Measurements from ENCODE around the gene TNNT1. TPM values are rescaled to one million over a fixed set of nuclear protein-coding genes. Genes with fewer than 3 reads are reported as not detected.
"Not testable (repeated sequence)": the region's sequence is repeated elsewhere in the genome, so short reads cannot be mapped to it uniquely, and the experiment has no call there.

TNNT1 gene
- total RNA-seq = 1.9 and 5.9 TPM in 2 replicates

DNA sequence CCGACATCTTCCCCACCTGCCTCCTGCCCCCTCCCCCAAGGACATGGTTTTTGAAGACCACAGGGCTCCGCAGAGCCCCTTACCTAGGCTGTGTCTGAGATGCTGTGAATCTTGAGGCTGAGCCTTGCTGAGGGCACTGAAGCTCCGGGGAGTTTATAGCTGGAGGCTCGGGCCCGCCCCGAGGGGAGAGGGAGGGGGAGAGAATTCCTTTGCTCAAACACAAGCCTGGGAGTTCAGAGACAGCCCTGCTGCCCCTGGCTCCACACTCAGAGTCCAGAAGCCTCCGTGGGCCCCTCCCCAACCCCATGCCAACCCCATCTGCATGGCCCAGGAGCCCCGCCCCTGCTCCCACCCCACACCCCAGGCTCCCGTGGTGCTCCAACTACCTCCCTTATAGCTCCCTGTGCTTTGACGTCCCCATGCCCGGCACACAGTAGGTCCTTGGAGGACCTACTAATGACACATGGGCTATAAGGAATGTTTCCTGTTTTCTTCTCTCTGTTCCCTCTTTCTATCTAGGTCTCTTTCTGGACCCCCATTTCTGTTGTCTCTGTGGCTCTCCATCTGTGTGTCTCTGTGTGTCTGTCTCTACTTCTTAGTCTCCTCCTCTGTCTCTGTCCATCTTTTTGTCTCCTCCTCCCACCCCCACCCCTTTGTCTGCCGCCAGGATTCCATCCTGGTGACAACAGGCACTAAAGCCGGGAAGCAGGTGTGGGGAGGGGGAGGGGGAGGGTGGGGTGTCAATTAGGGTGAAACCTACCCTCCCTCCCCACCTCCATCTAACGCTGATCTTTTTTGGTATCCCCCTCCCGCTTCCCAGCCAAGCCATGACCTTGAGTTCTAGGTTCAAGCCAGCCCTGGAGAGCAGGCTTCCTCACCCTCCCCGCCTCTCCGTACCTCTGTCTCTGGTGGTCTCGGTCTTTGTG, at the start of gene TNNT1:
TSS of gene TNNT1 (minus strand) at position 129 of the 926 bp plus-strand sequence. CDS start 2,049 bp downstream, outside the sequence.
- DNase-seq (ENCODE audit: low read depth) = no peak

DNA sequence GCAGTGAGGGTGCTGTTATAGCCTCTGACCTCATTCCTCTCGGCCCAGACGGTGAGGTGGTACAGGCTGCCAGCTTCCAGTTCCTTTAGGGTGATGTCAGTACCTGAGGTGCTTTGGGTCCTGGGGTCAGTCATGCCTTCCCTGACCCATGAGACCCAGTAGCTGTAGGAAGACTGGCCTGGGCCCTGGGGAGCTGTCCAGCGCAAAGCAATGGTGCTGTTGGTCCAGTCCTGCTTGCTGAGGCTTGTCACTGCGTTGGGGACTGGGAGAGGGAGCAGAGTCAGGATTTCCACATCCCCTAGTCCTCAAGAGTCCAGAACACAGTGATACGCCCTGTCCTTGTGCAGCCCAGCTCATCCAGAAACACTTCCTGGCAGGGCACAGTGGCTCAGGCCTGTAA, 49.6 kb upstream of the TNNT1 start:
- no peak for DNase-seq (ENCODE audit: low read depth)

DNA sequence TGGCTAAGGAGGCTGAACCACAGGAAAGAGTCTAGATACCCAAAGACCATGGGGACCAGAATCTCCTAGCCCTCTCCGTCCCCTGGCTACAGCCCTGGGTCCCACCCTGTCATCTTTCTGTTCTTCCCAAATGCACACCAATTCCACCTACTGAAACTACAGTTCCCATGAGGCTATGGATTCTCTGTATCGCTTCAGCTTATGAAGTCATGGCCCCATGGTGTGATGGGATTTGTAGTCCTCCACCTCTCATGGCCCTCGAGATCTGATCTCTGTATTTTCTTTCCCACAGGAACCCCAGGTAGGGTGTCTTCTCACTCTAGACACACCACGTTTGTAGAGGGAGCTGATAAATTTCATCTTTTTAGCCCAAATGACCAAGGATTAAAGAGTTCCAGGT, 48.5 kb upstream of the TNNT1 start:
- DNase-seq (ENCODE audit: low read depth) = no peak

- no peak for DNase-seq (ENCODE audit: low read depth)
Observed at GRCh38 chr19:55196803-55197202, 47.8 kb upstream of the TNNT1 start.

GRCh38 chr19:55193481-55193880, 44.5 kb upstream of the TNNT1 start:
- no peak for DNase-seq (ENCODE audit: low read depth)

GRCh38 chr19:55189403-55189835, 40.4 kb upstream of the TNNT1 start:
- DNase-seq (ENCODE audit: low read depth) = peak; percentile 74

GRCh38 chr19:55188625-55189024, 39.6 kb upstream of the TNNT1 start:
- DNase-seq (ENCODE audit: low read depth) = peak; percentile 17

DNA sequence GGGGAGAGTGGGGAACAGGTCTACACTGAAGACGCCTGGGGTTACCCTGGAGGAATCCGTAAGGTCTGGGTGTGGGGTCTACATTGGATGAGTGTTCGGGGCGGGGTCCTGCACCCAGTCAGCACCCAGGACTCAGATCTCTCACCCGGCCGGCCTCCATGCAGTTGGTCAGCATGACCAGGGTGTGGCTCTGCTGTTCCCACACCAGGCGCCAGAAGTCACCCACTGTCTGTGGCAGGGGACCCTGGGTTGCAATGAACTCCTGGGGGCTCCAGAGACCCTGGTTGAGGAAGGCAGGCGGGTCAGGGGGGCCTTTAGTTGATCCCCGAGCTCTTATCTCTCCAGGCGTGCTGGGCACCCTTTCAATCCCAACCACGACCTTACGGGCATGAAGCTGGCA, 37.1 kb upstream of the TNNT1 start:
- DNase-seq (ENCODE audit: low read depth) = no peak

GRCh38 chr19:55181740-55182139, 32.7 kb upstream of the TNNT1 start:
- no peak for DNase-seq (ENCODE audit: low read depth)

GRCh38 chr19:55179606-55180484, 30.8 kb upstream of the TNNT1 start, which contains the start of gene SYT5:
Gene SYT5, minus strand, starts transcription at chr19:55180289. Its CDS starts 1,248 bp downstream, at chr19:55179041.
- DNase-seq (ENCODE audit: low read depth) = no peak

DNA sequence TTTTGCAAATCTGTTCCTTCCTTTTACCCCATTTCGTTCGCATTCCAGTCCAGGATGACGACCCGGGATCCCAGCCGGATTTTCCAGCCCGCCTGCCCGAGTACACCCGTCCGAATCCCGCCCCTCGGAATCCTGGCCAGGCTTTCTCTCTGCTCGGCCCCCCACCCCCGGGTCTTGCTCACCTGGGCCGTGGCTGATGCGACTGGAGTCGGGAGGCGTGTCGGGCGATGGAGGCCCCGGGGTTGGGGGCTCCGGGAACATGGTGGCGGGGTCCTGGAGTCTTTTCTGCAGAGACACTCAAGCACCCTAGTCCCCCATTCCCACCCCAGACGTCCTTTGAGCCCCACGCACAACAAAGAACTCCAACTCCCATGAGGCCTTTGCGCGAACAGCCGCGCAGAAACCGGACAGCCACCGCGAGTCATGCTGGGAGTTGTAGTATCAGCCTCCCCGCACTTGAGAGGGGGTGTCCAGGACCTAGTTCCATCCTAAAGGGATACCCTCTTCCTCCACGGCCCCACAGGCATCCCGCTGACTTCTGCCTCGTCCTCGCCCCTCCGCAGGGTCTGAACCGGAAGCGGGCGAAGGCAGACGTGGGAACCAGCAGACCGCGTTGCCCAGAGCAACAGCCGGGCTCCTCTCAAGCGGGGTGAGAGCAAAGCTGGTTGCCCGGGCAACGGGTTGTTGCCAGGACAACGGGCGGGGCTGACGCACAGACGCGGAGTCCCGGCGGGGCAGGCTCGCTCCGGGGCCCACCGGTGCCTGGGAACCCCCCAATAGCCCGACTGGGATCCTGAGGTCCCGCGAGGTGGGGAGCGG, 30.0 kb upstream of the TNNT1 start:
- DNase-seq (ENCODE audit: low read depth) = peak; percentile 59

DNA sequence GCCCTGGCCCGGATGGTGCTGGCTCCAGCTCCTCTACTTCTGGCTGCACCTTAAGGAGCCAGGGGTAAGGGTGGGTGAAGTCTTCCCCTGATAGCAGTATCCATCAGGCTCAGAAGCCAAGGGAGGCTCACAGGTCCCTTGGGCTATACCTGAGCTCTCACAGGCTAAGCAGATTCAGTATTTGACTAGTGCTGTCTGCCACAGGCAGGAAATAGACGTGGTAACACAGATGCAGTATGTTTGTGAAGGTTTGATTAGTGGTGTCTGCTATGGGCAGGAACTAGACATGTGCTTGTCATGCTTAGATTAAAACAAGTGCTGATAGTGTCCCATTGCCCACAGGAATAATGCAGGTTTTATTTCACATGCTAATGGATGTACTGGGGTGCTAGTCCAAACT, 27.1 kb upstream of the TNNT1 start:
- no peak for DNase-seq (ENCODE audit: low read depth)

DNA sequence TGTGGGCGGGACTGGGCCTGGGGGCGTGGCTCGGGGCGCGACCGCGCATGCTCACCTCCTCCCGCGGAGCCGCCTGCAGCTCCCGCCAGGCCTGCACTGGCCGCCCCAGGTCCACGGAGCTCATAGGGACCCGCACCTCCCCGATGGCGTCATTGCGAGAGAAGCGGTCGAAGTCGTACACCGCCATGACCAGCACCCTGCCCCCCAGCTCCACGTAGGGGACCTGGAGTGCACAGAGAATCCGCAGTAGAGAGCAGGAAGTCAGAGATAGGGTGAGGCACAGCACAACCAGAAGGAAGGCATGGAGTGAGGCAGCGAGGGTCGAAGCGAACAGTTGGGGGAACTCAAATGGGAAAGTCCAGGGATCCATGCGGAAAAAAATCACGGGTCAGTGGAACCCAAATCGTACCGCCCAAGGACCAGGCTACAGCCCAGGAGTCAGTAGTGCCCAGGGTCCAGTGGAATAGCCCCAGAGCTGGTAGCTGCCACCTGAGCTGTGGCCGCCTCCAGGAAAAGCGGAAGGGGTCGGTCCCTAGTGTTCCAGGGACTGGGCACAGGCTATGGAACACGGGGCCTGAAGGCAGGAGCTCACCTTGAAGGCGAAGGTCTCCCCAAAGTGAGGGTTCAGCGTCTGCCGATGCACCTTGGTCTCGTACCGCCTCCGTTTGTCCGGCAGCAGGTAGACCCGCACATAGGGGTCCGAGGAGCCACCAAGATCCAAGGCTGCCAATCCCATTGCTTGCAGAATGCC, 26.3 kb upstream of the TNNT1 start:
- DNase-seq (ENCODE audit: low read depth) = no peak

- no peak for DNase-seq (ENCODE audit: low read depth)
Observed at GRCh38 chr19:55174425-55175116, 25.6 kb upstream of the TNNT1 start.

- DNase-seq (ENCODE audit: low read depth) = peak; percentile 16
Observed at GRCh38 chr19:55173714-55174409, 24.9 kb upstream of the TNNT1 start.

DNA sequence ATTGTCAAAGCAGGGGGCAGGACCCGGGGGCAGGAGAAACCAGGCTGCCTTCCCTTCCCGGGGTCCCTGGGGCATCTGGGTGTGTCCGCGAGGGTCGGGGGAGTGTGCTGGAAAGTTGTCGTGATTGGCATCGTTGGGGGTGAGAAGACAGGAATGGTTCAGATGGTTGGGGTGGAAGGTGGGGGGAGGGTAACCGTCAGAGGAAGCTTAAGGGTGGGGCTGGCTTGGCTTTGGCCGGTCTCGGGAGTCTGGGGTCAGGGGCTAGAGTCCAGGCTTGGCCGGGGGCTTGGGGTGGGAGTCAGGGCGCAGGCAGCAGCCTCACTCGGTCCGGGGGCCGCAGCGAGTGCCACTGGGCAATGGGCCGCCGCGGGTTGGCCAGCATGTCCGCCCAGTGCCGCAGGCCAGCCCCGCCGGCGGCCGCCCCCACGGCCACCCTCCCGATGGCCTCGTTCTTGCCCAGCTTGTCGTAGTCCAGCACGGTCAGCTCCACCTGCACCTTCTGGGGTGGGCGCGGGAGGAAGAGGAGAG, 24.2 kb upstream of the TNNT1 start:
- no peak for DNase-seq (ENCODE audit: low read depth)

DNA sequence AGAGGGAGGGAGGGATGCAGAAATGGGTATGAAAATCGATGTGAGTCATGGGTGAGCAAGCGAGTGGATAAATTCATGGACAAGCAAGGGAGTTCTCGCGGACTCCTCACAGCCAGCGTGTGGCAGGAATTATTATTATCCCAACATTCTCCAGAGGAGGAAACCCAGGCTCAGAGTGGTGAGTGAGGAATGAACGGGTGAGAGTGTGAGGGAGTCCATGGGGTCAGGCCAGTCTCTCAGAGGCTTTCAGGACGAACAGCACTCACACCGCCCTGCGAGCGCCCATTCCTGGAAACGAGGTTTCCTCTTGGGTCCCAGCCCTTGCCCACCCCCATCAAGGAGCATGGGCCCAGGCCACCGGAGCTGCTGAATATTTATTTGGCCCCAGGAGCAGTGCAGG, 23.7 kb upstream of the TNNT1 start:
- DNase-seq (ENCODE audit: low read depth) = peak; percentile 29

DNA sequence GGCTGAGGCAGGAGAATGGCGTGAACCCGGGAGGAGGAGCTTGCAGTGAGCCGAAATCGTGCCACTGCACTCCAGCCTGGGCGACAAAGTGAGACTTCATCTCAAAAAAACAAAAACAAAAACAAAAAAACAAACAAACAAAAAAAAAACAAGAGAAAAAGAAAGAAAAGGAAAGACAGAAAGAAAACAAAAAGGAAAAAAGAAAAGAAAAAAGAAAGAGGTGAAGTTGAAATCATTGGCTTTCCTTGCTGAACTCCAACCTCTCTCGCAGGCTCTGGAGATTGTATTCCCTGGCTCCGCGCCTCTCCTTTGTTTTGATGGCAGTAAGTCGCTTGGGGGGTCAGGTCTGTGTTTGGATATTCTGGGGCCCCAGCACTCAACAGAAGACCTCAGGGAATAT, 23.3 kb upstream of the TNNT1 start:
- DNase-seq (ENCODE audit: low read depth) = not testable (repeated sequence)

- no peak for DNase-seq (ENCODE audit: low read depth)
Observed at GRCh38 chr19:55171440-55171839, 22.4 kb upstream of the TNNT1 start.

Data from renal cortical epithelial cell (primary cell).